GM21381 (cell line): ENCODE data around the gene TRIM46.
"Not testable (repeated sequence)": the region's sequence is repeated elsewhere in the genome, so short reads cannot be mapped to it uniquely, and the experiment has no call there.

Source experiments
- ATAC-seq: cut with Tn5 transposase; IDR thresholded peaks from one replicate; pipeline ENCODE4 v1.9.1; 2021; ENCODE audit warnings: mild to moderate bottlenecking, moderate library complexity; ENCODE audit not compliant: unreplicated experiment

The TRIM46 gene

DNA sequence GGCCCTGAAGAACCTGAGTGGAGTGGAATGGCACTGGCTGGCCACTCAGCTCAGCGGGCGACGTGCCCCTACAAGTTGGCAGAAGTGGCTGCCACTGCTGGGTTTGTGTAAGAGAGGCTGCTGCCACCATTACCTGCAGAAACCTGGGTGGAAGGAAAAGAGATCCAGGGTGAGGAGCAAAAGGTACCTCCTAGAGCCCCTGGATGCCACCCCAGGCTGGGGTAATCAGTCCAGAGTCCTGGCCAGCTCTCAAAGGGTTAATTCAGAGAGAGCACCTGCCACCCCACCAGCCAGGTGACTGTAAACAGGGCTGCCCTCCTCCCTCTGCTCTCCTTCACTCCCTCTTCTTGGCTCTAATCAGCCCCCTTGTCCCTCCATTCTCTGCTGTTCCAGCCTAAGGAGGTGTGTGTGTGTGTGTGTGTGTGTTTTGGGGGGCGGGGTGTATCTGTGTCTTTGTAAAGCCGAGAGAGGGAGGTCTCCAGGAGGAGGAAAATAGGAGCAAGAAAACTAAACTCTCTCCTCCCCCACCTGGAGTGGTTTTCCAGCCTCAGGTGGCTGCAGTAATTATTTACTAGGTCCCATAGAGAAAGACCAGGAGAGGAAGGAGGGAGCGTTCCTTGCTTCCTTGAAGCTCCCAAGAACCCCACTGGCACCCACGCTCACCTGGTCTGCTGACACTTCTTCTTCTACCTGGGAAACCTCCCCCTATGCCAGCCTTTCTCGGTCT, 12.6 kb downstream of the TRIM46 start:
- ATAC-seq, result no peak

DNA sequence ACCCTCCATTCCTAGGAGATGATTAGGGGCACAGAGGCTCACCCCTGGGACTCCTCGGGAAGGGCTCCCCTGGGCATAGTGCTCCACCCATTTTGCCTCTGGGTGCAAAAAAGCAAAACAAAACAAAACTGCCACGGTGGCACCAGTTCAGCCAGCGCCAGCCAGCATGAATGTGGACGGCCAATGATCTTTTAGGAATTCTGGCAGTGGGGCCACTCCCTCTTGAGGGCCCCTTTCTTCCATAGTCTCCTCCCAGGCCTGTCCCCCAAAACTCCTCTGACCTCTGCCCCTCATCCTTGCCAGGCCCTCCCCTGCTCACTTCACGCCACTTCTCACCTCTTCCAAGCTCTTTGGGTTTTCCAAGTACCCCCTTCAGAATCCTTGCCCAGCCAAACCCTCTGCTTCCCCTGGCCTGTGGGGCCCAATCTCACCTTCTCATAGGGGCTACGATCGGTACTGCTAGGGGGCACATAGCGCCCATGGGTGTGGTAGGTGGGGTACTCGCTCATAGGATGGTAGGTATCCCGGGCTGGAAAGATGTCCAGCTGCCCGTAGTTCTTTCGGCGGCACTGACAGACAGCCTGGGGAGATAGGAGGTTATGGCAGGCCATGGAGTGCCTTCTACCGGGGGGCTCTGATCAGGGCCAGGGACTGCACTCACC, 13.3 kb downstream of the TRIM46 start:
- no peak for ATAC-seq

DNA sequence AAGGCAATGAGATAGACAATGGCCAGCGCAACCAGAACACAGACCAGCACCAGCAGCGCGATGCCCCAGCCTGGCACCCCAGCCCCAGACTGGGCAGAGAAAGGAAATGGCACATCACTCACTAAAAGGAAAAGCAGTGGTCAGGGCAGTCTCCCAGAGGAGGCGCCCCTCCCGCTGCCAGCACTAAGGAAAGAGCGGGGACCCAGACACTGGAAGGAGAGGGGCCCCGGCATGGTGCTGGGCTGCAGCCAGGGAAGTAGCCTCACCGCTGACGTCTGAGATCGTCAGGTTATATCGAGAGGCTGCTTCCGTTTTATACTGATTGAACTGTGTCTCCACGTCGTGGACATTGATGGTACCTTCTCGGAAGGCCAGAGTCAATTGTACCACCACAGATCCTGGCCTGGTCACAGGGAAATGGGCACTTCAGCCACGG, 13.8 kb downstream of the TRIM46 start:
- no peak for ATAC-seq

DNA sequence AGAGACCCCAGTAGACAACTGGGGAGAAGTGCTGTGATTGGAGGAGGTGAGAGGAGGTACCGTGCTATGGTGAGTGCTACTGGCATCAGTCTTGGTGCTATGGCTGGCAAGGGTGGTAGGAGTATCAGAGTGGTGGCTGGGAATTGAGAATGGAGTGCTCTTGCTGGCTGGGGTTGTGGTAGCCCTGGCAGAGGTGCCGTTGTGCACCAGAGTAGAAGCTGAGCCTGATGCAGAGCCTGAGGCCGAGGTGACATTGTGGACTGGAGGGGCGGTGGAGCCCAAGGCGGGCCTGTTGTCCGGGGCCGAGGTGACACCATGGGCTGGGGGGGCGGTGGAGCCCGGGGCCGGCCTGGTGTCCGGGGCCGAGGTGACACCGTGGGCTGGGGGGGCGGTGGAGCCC, 14.6 kb downstream of the TRIM46 start:
- no peak for ATAC-seq

DNA sequence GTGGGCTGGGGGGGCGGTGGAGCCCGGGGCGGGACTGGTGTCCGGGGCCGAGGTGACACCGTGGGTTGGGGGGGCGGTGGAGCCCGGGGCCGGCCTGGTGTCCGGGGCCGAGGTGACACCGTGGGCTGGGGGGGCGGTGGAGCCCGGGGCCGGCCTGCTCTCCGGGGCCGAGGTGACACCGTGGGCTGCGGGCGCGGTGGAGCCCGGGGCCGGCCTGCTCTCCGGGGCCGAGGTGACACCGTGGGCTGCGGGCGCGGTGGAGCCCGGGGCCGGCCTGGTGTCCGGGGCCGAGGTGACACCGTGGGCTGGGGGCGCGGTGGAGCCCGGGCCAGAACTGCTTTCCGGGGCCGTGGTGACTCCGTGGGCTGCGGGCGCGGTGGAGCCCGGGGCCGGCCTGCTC, 16.3 kb downstream of the TRIM46 start:
- ATAC-seq, result not testable (repeated sequence)

DNA sequence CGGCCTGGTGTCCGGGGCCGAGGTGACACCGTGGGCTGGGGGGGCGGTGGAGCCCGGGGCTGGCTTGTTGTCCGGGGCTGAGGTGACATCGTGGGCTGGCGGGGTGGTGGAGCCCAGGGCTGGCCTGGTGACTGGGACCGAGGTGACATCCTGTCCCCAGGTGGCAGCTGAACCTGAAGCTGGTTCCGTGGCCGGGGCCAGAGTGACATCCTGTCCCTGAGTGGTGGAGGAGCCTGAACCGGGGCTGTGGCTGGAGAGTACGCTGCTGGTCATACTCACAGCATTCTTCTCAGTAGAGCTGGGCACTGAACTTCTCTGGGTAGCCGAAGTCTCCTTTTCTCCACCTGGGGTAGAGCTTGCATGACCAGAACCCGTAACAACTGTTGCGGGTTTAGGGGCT, 18.3 kb downstream of the TRIM46 start:
- ATAC-seq, result no peak

DNA sequence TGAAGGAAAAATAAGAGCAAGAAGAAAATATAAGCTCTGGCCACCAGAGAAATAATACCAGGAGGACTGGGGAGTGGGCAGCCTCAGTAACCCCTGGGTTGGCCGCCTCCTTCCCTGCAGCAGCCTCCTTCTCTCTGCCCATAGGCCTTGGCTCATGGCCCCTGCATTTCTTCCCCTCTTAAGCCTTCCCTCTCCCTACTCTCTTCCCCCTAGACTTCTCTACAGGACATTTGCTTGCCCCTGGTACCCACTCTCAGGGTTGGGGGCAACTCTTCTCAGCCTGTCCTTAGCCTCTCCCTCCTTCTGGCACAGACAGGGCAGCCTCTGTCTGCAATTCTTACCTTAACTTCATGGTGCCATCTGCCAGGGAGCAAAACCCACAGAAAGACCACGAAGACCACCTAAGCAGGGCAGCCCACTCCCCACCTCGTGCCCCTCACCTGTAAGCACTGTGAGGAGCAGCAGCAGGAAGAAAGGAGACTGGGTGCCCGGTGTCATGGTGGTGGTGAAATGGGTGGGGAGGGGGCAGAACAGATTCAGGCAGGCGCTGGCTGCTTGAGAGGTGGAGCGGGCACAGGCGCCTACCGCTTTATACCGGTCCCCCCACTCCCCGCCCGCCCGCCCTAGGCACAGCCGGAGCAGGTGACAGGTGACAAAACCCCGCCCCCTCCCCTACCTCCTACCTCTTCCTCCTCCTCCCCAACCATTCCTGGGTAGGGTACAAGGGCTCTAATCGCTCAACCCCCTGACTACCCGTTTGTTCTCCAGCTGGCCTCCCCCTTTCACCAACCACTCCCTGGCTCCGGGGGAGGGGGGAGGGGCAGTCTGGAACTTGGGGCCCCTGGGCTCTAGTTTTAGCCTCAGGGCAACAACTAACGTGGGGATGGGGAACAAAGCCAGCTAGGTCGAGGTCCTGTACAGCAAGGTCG, 19.0 kb downstream of the TRIM46 start:
- ATAC-seq, result no peak

DNA sequence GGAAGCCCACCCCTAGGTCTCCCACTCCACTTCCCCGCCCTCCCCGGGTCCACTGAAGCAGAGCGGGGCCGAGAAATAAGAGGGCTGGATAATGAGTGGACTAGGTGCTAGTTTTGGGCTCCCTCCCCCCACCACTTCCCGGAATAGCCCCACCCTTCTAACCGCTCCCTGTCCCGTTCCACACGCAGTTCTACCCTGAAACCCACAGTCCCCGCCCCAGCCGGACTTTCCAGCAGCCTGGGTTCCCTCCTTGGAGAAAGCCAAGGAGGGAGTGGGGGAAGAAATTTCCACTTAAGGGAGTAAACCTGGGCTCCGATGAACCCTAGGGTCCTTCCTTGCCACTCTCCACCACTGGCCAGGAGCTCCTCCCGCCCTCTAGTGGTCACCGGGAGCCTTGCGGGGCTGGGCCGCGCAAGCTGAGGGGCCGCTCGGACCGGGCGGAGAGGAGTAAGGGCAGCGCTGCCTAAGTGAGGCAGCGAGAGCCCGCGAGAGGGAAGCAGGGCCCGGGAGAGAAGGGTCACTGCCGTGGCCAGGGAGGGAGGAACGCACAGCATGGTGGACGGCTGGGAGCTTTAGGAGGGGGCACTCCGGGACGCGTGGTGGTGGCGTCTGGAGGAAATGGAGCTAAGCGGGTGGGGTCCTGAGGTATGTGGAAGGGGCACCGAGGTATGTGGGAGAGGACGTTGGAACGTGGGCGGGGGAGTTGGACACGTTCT, 19.8 kb downstream of the TRIM46 start:
- ATAC-seq, result peak; percentile 65

DNA sequence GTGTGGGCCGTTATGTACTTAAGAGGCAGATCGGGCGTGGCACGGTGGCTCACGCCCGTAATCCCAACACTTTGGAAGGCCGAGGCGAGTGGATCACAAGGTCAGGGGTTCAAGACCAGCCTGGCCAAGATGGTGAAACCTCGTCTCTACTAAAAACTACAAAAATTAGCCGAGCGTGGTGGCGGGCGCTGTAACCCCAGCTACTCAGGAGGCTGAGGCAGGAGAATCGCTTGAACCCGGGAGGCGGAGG, 20.3 kb downstream of the TRIM46 start:
- not testable (repeated sequence) for ATAC-seq

DNA sequence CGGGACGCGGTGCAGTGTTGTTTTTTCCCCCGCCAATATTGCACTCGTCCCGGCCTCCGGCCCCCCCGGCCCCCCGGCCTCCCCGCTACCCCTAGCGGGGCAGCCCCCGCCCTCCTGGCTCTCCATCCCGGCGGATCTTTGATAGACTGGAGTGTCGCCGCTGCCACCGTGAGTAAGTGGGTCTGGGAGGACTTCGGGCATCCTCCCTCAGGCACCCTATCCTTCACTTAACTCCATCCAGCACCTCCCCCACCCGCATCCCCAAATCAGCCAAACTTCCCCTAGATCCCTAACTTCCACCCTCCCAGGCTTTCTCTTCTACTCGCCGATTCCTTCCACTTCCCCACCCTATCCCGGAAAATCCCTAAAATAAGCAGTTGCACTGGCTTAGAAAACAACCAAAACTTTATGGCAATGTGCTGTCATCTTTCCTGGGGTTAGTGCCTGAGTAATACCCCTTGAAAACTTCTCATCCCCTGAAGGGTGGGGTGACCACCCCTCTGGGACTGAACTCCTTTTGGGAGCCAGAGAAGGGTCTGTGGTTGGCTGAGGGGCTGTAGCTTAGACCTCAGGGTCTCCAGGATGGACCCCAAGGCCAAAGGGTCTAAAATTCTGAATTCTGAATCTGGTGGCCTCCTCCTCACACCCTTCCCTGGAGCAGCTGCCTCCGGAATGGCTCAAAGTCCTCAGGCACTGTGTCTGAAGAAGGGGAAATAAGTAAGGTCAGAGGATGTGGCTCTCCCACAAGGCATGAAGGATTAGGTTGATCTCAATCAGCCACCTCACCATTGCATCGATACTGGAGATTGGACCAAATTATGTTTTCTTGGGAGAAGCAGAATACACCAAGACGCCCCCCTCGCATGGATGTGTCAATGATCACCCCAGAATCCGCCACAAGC, 21.8 kb downstream of the TRIM46 start:
- no peak for ATAC-seq

DNA sequence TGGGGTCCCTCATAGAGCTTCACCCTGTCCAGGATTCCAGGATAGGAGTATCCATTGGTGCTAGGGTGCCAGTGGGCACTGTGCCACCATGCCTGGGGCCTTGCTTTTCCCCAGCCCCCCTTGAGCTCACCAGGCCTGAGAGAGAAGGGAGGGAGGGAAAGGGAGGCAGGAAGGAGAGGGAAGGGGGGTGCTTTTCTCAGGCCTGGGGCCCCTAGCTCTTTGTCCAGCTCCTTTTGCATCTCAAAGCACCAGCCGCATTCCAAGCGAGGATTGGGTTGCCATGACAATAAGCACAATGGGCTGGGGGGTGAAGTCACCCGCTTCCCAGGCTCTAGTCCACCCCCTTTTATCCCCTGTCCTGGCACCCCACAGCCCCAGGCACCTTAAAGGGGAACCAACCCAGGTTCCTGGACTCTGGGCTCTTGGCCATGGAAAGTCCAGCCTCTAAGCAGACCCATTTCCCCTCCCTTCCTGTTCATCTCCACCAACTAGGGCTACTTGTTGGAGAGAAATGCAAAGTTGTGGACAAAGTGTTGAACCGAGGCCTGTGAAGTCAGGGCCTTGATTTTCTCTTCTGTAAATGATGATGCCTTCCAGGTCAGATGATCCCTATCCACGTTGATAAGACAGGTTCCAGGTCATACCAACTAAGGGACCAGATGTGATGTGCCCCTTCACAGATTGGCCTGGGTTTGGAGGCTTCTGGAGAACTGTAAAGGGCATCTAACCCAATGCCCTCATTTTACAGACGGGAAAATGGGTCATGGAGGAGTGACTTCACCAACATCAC, 22.6 kb downstream of the TRIM46 start:
- no peak for ATAC-seq

DNA sequence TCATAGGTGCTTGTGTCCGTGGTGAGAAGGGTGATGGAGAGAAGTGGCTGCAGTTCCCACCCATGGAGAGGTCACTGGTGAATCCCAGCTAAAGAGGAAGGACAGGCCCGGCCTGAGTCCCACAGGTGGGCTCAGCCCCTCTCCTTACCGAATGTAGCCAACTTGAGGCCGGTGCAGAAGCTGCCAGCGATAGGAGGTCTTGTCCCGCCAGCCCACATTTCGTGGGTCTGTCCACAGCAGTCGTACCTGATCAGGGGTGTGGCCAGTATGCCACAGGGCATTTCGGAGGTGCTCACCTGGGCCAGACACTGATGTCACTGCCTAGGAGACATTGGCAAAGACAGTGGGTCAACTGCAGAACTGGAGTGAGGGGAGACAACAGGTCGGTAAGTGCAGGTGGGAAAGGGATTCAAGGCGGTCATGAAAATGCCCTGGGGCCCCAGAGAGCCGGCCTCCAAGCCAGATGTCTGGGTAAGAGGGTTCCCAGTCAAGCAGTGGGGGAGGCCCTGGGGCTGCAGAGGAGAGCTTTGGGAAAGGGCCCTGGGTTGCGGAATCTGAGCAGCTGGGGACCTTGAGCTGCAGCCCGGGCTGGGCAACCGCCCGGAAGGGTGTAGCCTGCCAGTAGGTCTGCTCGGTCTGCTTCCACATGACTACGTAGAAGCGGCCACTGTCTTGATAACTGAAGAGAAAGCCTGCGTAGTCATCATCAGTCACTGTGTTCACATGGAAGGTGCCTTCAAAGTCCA, 23.4 kb downstream of the TRIM46 start:
- no peak for ATAC-seq

DNA sequence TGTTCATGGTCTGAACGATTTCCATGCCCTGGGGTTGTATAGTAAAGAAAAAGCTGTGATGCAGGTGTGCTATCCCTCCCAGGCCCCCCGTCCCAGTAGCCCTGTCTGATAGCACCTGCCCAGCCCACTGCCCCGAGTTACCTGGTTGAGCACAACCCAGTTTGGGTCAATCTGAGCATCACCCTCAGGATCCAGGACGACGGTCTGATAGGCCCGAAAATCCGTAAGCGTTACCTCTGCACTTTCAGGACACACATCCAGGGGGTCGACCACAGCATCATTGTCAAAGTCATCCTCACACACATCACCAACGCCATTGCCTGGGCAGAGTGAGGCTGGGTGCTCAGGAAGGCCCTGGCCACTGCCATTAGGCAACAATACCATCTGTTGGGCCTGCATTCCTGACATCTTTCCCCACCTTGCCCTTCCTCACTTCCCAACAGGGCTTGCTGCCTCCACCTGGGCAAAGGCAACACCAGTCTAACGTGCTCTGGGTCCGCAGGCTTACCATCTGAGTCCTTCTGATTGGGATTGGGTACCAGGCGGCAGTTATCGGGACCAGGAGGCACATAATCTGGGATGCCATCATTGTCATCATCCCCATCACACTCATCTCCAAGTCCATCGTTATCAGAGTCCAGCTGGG, 24.4 kb downstream of the TRIM46 start:
- no peak for ATAC-seq

DNA sequence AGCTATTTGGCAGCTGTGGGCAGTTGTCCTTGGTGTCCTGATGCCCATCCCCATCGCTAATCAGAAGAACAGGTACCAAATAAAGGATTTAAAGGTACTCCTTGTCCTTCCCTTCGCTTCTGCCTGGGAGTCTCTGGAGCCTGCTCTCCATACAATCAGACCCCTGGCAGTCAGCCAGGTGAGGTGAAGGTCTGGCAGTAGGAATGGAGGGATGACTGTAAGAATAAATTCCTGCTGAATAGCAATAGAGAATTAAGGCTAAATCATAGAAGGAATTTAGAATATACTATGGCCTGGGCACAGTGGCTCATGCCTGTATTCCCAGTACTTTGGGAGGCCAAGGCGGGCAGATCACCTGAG, 24.9 kb downstream of the TRIM46 start:
- no peak for ATAC-seq

DNA sequence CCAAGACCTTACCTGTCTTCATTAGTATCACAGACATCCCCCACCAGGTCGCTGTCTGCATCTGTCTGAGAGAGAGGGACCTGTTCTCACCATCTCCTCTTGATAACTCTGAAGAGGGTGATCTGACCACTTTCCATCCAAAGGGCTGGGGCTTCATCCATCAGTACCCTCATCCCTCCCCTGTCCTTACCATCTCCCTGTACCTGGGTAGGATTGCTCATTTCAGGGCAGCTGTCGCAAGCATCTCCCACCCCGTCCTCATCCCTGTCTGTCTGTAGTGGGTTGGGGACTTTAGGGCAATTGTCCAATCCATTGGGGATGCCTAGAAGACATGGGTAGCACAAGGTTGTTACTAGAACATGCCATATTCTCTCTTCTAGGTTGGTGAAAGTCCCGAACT, 26.1 kb downstream of the TRIM46 start:
- ATAC-seq, result no peak

DNA sequence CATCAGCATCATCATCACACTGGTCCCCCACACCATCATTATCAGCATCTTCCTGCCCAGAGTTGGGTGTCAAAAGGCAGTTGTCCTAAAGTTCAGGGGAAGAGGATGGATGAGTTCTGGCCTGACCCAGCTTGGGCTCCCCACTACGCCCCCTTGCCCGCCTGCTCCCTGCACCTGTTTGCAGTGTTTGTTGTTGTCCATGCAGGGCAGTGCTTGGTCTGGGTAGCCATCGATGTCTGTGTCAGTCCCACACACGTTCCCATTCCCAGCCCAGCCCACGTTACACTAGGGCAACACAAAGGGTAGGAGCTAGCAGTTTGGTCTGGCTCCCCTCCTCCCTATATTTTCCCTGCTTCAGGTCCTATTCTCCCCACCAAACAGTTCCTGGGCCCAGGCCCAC, 27.3 kb downstream of the TRIM46 start:
- no peak for ATAC-seq

DNA sequence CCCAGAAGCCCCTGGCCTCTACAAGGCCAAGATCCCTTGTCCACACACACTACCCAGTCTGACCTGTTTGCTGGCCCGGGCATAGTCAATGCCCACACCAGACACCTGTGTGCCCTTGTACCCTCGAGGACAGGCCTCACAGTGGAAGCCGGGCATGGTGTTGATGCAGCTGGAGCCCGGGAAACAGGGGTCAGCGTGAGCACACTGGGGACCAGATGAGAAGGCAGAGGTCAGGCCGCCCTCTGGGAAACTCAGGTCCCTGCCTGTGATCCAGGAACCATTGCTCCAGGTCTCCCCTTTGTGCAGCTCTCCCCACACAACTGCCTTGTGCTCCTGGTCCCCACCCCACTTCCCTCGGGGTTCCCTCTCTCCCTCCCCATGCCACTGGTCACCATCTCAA, 28.5 kb downstream of the TRIM46 start:
- ATAC-seq, result no peak

DNA sequence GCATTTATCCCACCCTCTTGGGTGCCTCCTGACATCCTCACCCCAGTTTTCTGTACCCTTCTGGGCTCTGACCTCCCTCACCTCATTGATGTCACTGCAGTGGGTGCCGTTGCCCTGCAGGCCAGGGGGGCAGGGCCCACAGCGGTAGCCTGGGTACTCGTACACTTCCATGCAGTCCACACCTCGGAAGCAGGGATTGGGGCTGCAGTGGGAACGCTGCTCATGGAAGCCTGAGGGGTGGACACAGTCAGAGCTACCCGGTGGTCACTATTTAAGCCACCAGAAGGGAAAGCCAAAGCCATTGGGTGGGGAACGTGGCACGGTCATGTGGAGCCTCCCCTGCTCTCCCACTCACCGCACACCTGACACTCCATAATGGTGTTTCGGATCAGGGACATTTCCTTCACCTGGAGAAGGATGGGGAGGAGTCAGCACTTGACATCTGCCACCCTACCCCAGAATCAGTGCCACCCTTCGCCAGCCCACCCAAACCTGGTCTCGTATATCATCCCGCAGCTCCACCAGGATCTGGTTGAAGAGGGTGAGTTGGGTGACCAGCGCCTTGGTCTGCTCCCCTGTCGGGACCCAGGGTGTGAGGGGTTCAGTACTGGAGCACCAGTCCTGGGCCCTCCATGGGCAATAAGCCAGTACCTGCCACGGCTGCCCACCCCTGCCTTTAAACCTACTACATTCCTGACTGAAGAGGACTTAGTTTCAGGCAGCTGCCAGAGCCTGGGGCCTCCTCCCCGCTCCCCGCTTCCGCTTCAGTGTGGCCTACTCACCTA, 29.3 kb downstream of the TRIM46 start:
- ATAC-seq, result no peak
